Stimulated activated naive B cell treated with anti-CD40 and anti-IgM and Interleukin-4, amounts not matched to agents 10 μg/mL and 1 μg/mL and 100 μg/mL, for 72 hours (primary cell): ENCODE results near the gene NT5C3B.
"Not testable (repeated sequence)": the region's sequence is repeated elsewhere in the genome, so short reads cannot be mapped to it uniquely, and the experiment has no call there.

ENCODE experiments used
- ATAC-seq, 2 donors: fragments of 150-1000 bp; cut with Tn5 transposase; replicated peaks; 2 replicates each; pipeline ENCODE4 v1.10.0; 2021; ENCODE audit warnings: moderate library complexity in 1 of 2
- DNase-seq: peaks from one replicate; pipeline ENCODE4 v3.0.0; 2021
- H3K27ac Mint-ChIP-seq: one replicate; pipeline ENCODE4 v1.8.0; 2022; ENCODE audit warnings: mild to moderate bottlenecking, mixed read lengths
- H3K27me3 Mint-ChIP-seq, 2 donors: one replicate each; pipeline ENCODE4 v1.8.0; 2022; ENCODE audit warnings: mixed read lengths in 2 of 2
- H3K36me3 Mint-ChIP-seq, 2 donors: one replicate each; pipeline ENCODE4 v1.8.0; 2022; ENCODE audit warnings: mixed read lengths in 2 of 2, mild to moderate bottlenecking in 1 of 2
- H3K4me1 Mint-ChIP-seq, 2 donors: one replicate each; pipeline ENCODE4 v1.8.0; 2022; ENCODE audit warnings: mixed read lengths in 2 of 2, mild to moderate bottlenecking in 1 of 2
- H3K4me3 Mint-ChIP-seq, 2 donors: one replicate each; pipeline ENCODE4 v1.8.0; 2022; ENCODE audit warnings: mild to moderate bottlenecking in 2 of 2, mixed read lengths in 2 of 2, moderate library complexity in 1 of 2
- H3K9me3 Mint-ChIP-seq, 2 donors: one replicate each; pipeline ENCODE4 v1.8.0; 2022; ENCODE audit warnings: mixed read lengths in 2 of 2, mild to moderate bottlenecking in 1 of 2

Gene NT5C3B

DNA sequence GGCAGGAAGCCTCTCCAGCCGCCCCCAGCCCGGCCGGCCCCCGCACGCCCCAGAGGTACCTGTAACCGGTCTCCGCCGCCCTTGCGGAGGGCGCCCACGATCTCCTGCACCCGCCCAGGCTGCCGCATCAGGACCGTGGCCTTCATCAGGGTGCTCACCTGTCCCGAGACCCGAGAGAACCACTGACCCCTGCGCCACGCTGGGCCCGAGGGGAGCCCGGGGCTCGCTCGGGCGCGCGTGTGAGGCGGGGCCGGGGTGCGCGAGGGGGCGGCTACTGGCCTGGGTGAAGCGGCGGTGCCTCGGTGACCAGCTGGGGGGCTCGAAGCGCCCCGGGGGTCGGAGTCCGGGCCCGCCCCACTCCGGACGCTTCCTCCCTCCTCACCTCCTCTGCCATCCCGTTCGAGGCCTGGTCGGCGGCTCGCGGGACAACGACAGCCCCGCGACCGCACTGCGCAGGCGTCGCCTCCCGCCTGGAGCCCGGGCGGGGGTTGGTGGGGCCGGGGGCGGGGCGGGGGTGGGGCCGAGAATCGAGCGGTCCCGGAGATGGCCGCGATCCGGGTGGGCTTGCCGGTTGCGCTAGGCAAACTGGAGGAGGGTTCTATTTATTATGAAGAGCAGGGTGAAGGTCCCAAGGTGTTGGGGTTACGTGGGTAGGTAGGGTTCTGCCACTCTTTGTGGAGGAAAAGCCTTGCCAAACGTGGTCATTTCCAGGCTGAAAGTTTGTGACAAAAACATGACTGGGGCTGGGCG, at the start of gene NT5C3B:
TSS of gene NT5C3B (minus strand) at position 433 of the 750 bp plus-strand sequence. CDS start at position 394, 39 bp downstream.
- peak; percentile 85 to 87 for ATAC-seq
- H3K27ac Mint-ChIP-seq, result peak within 1 kb of the TSS; percentile 87

GRCh38 chr17:41885733-41886132, 49.7 kb upstream of the NT5C3B start:
- H3K9me3 Mint-ChIP-seq, result no peaks in the 10 kb centered on the region
- DNase-seq, result no peak
- no peak overlapping the region for H3K4me3 Mint-ChIP-seq
- ATAC-seq, result no peak
- H3K4me1 Mint-ChIP-seq, result peaks cover 4 to 14% of the 10 kb centered on the region in 2 donors
- H3K36me3 Mint-ChIP-seq, result peaks cover 33 to 50% of the 10 kb centered on the region in 2 donors
- no peak overlapping the region for H3K27ac Mint-ChIP-seq
- H3K27me3 Mint-ChIP-seq, result no peaks in the 10 kb centered on the region

More for the DNA sequence above, at the start of gene NT5C3B:
- peak within 1 kb of the TSS; percentile 85 to 88 for H3K4me3 Mint-ChIP-seq
- H3K4me1 Mint-ChIP-seq, result peaks cover 6 to 17% of the 10 kb centered on the region in 2 donors
- H3K36me3 Mint-ChIP-seq, result peaks cover 10 to 13% of the 10 kb centered on the region in 2 donors
- peak; percentile 57 for DNase-seq
- no peaks in the 10 kb centered on the region for H3K9me3 Mint-ChIP-seq
- H3K27me3 Mint-ChIP-seq, result peaks cover 5 to 6% of the 10 kb centered on the region in 2 donors

DNA sequence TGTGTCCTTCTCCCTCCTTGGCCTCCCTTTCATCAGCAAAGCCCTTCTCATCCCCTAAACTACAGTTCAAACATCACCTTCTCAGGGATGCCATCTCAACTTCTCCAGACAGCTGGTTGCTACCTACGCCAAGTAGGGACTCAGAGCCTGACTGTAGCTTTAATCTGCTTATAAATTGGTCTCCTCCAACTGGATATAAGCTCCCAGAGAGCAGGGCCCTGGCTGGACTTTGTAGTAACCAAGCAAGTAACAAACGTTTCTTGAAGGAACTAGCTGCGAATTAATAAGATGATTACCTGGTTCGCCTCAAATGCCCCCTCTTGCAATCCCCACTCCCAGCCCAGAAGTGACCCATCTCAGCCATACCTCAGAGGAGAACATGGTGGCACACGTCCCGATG, 46.7 kb upstream of the NT5C3B start:
- H3K27ac Mint-ChIP-seq, result peak overlapping the region; percentile 21
- ATAC-seq (no peak), DNase-seq (no peak)
- no peak overlapping the region for H3K4me3 Mint-ChIP-seq
- no peaks in the 10 kb centered on the region for H3K27me3 Mint-ChIP-seq
- H3K36me3 Mint-ChIP-seq, result peaks cover 39 to 60% of the 10 kb centered on the region in 2 donors
- H3K9me3 Mint-ChIP-seq, result no peaks in the 10 kb centered on the region
- H3K4me1 Mint-ChIP-seq, result peaks cover 4 to 14% of the 10 kb centered on the region in 2 donors

DNA sequence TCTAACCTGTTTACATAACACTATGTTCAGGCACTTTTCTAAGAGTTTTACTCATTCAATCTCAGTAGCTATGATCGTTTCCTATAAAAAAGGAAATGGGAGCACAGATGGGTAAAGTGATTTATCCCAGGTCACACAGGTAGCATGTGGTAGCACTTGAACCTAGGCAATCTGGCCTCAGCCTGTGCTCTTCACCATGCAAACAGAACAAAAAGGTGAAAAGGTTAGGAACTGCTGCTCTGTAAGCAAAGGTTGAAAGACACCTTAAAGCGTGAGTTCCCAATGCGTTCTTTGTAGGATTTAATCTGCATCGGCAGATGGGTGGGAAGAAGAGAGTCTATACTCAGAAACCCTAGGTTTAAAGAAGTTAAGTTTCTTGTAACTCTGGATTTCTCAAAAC, 44.1 kb upstream of the NT5C3B start:
- H3K36me3 Mint-ChIP-seq, result peaks cover 38 to 55% of the 10 kb centered on the region in 2 donors
- DNase-seq (no peak), ATAC-seq (no peak)
- H3K27ac Mint-ChIP-seq, result no peak overlapping the region
- H3K4me1 Mint-ChIP-seq, result peaks cover 4 to 14% of the 10 kb centered on the region in 2 donors
- H3K27me3 Mint-ChIP-seq, result no peaks in the 10 kb centered on the region
- H3K4me3 Mint-ChIP-seq, result no peak overlapping the region
- H3K9me3 Mint-ChIP-seq, result no peaks in the 10 kb centered on the region

DNA sequence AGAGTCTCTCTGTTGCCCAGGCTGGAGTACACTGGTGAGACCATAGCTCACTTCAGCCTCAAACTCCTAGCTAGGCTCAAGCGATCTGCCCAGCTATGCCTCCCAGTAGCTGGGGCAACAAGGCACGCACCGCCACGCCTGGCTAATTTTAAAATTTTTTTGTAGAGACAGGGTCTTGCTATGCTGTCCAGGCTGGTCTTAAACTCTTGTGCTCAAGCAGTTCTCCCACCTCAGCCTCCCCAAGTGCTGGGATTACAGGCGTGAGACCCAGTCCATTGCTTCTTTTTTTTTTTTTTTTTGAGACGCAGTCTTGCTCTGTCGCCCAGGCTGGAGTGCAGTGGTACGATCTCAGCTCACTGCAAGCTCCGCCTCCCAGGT, 38.2 kb upstream of the NT5C3B start:
- peaks cover 44 to 53% of the 10 kb centered on the region in 2 donors for H3K36me3 Mint-ChIP-seq
- DNase-seq, H3K9me3 Mint-ChIP-seq, H3K27me3 Mint-ChIP-seq, H3K4me3 Mint-ChIP-seq, H3K4me1 Mint-ChIP-seq, ATAC-seq, H3K27ac Mint-ChIP-seq: not testable (repeated sequence)

- ATAC-seq, result no peak
- Mint-ChIP-seq H3K36me3 (peaks cover 45 to 58% of the 10 kb centered on the region in 2 donors), H3K27me3 (no peaks in the 10 kb centered on the region), H3K27ac (no peak overlapping the region), H3K9me3 (no peaks in the 10 kb centered on the region), H3K4me1 (no peaks in the 10 kb centered on the region), H3K4me3 (no peak overlapping the region)
- no peak for DNase-seq
Observed at GRCh38 chr17:41873559-41874292, 37.7 kb upstream of the NT5C3B start.

DNA sequence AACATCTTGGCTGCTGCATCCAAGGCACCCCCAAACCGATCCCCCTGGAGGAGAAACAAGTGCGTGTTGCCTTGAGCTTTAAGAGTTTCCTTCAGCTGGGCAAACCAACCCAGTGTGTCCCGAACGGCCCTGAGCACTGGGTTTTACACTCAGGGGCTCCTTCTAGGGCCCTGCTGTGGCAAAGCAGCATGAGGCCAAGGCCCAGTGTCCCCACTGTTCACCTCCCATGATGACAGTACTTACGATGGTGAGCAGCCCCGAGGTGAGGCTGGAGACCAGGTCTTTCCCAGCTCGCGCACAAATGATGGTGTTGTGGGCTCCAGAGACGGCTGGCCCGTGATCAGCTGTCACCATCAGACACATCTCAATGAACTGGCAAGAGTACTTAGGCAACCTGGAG, 35.8 kb upstream of the NT5C3B start:
- Mint-ChIP-seq H3K4me1 (no peaks in the 10 kb centered on the region), H3K27me3 (no peaks in the 10 kb centered on the region), H3K27ac (peak overlapping the region; percentile 9), H3K36me3 (peaks cover 35 to 49% of the 10 kb centered on the region in 2 donors), H3K4me3 (no peak overlapping the region), H3K9me3 (no peaks in the 10 kb centered on the region)
- DNase-seq, result no peak
- ATAC-seq, result no peak

- Mint-ChIP-seq H3K27ac (no peak overlapping the region), H3K9me3 (no peaks in the 10 kb centered on the region)
Observed at GRCh38 chr17:41870627-41871026, 34.6 kb upstream of the NT5C3B start.

GRCh38 chr17:41870097-41870496, 34.1 kb upstream of the NT5C3B start:
- no peak overlapping the region for H3K4me3 Mint-ChIP-seq
- peak overlapping the region; percentile 3 for H3K27ac Mint-ChIP-seq
- H3K4me1 Mint-ChIP-seq, result peaks cover 3 to 7% of the 10 kb centered on the region in 2 donors
- H3K36me3 Mint-ChIP-seq, result peaks cover 41 to 54% of the 10 kb centered on the region in 2 donors
- no peaks in the 10 kb centered on the region for H3K9me3 Mint-ChIP-seq
- ATAC-seq, result no peak
- DNase-seq, result no peak
- H3K27me3 Mint-ChIP-seq, result no peaks in the 10 kb centered on the region

More at GRCh38 chr17:41870627-41871026, 34.6 kb upstream of the NT5C3B start:
- ATAC-seq (no peak), DNase-seq (no peak)
- Mint-ChIP-seq H3K36me3 (peaks cover 38 to 52% of the 10 kb centered on the region in 2 donors), H3K27me3 (no peaks in the 10 kb centered on the region), H3K4me3 (no peak overlapping the region), H3K4me1 (peaks cover under 1 to 1% of the 10 kb centered on the region in 2 donors)

DNA sequence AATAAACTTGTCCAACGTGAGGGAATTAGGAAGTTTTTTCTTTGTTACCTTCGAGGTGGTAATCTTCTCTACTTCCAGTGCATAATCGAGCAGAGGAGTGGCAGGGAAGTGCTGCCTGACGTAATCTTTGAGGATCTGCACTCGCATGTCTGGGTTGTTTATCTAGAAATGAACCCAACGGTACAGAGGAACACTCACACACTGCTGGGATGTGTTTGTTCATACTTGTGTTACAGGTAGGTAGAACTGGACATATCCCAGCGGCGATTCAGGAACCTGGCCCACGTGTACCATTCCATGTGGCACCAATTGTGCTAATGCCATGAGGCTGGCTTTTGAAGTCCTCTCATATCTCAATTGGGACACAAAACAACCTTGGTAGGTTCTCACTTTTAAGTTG, 33.4 kb upstream of the NT5C3B start:
- ATAC-seq (no peak), DNase-seq (no peak)
- H3K4me3 Mint-ChIP-seq, result no peak overlapping the region
- no peak overlapping the region for H3K27ac Mint-ChIP-seq
- no peaks in the 10 kb centered on the region for H3K27me3 Mint-ChIP-seq
- H3K9me3 Mint-ChIP-seq, result no peaks in the 10 kb centered on the region
- peaks cover 43 to 54% of the 10 kb centered on the region in 2 donors for H3K36me3 Mint-ChIP-seq
- H3K4me1 Mint-ChIP-seq, result peaks cover 3 to 7% of the 10 kb centered on the region in 2 donors

GRCh38 chr17:41868568-41868967, 32.5 kb upstream of the NT5C3B start:
- H3K36me3 Mint-ChIP-seq, result peaks cover 39 to 51% of the 10 kb centered on the region in 2 donors
- H3K4me3 Mint-ChIP-seq, result no peak overlapping the region
- H3K27me3 Mint-ChIP-seq, result no peaks in the 10 kb centered on the region
- peaks cover 3 to 7% of the 10 kb centered on the region in 2 donors for H3K4me1 Mint-ChIP-seq
- peak overlapping the region; percentile 47 for H3K27ac Mint-ChIP-seq
- H3K9me3 Mint-ChIP-seq, result no peaks in the 10 kb centered on the region
- ATAC-seq (no peak), DNase-seq (no peak)

DNA sequence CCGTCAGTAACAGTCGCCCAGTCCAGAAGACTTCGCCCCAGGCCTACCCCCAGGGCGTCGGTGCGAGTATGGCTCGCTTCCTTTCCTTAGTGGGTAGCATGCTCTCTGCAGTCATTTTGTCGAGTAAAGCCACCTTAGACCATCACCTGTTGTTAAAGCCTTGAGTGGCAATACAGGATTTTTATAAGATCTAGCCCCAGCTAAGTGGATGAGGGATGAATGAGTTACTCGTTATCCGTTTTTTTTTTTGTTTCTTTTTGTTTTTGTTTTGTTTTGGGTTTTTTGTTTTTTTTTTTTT, 29.5 kb upstream of the NT5C3B start:
- Mint-ChIP-seq H3K4me1 (peaks cover 12 to 22% of the 10 kb centered on the region in 2 donors), H3K27me3 (no peaks in the 10 kb centered on the region), H3K27ac (peak overlapping the region; percentile 84), H3K4me3 (no peak overlapping the region), H3K9me3 (no peaks in the 10 kb centered on the region), H3K36me3 (peaks cover 13 to 23% of the 10 kb centered on the region in 2 donors)
- ATAC-seq (no peak), DNase-seq (no peak)

- Mint-ChIP-seq H3K27ac (peak within 1 kb of the TSS; percentile 84), H3K4me1 (peaks cover 15 to 26% of the 10 kb centered on the region in 2 donors), H3K27me3 (no peaks in the 10 kb centered on the region), H3K9me3 (no peaks in the 10 kb centered on the region), H3K36me3 (peaks cover 13 to 22% of the 10 kb centered on the region in 2 donors), H3K4me3 (no peak within 1 kb of the TSS)
- DNase-seq (peak; percentile 85), ATAC-seq (peak; percentile 94 to 95)
Observed at GRCh38 chr17:41864836-41865595, 29.0 kb upstream of the NT5C3B start, which contains the start of gene KLHL11. KLHL11 (minus strand) TSS chr17:41865423; CDS start chr17:41865370, 53 bp downstream.

DNA sequence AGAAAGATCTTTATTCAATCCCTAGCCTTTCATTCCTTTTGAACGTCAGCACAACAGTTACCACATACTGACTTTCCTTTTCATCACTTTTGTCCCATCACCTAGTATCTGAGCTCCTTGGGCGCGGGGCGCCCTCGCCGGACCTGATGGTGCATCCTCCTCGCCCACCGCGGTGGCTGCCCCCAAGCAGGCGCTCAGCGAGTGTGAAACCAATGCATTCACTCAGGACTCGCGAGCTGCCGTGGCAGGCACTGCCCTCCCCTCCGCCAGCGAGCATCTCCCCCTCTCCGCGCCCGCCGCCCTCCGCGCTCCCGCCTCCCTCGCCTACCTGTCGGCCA, 28.4 kb upstream of the NT5C3B start:
- Mint-ChIP-seq H3K27ac (no peak overlapping the region), H3K4me1 (peaks cover 15 to 26% of the 10 kb centered on the region in 2 donors), H3K4me3 (no peak overlapping the region), H3K9me3 (no peaks in the 10 kb centered on the region), H3K36me3 (peaks cover 13 to 22% of the 10 kb centered on the region in 2 donors), H3K27me3 (no peaks in the 10 kb centered on the region)
- no peak for DNase-seq
- no peak for ATAC-seq
